Heart right ventricle (tissue), 16 donors: Measurements from ENCODE around the gene ENTPD1. TPM values are rescaled to one million over a fixed set of nuclear protein-coding genes. Genes with fewer than 3 reads are reported as not detected.

Experiments
- ATAC-seq, 8 donors: fragments of 200-7000 bp; cut with Tn5 transposase; one replicate each; pipeline ENCODE4 v1.9.1; 2020; ENCODE audit warnings: mild to moderate bottlenecking in 8 of 8, moderate library complexity in 8 of 8, moderate number of reproducible peaks in 1 of 8
- DNase-seq, 2 donors: peaks; one replicate each; pipeline ENCODE4 v3.0.0-alpha.2; 2020
- H3K27ac ChIP-seq, 10 donors: fragments of 200-600 bp; sonication (generic) in 2 of 10; one replicate each; pipeline versions ENCODE4 v1.5.0 to v1.8.0; 2020 to 2022; ENCODE audit warnings: mild to moderate bottlenecking in 3 of 10
- H3K27me3 ChIP-seq, 7 donors: fragments of 200-600 bp; one replicate each; pipeline ENCODE4 v1.8.0; 2021 to 2022; ENCODE audit warnings: mild to moderate bottlenecking in 2 of 7
- H3K36me3 ChIP-seq, 9 donors: fragments of 200-600 bp; sonication (generic) in 1 of 9; one replicate each; pipeline versions ENCODE4 v1.5.0 to v1.8.0; 2020 to 2022; ENCODE audit warnings: mild to moderate bottlenecking in 2 of 9
- H3K4me1 ChIP-seq, 9 donors: fragments of 200-600 bp; sonication (generic) in 1 of 9; one replicate each; pipeline versions ENCODE4 v1.5.0 to v1.8.0; 2020 to 2022; ENCODE audit warnings: mild to moderate bottlenecking in 4 of 9
- H3K4me3 ChIP-seq, 10 donors: fragments of 200-600 bp; sonication (generic) in 2 of 10; one replicate each; pipeline versions ENCODE4 v1.5.0 to v1.8.0; 2020 to 2022; ENCODE audit warnings: mild to moderate bottlenecking in 7 of 10, moderate library complexity in 2 of 10
- H3K9me3 ChIP-seq, 11 donors: fragments of 200-600 bp in 10 of 11; sonication (generic) in 2 of 11; one replicate each; pipeline versions ENCODE4 v1.5.0 to v1.8.0; 2013 to 2022; ENCODE audit warnings: mild to moderate bottlenecking in 2 of 11, control low read depth in 1 of 11, moderate library complexity in 1 of 11
- CTCF ChIP-seq, 9 donors: fragments of 200-600 bp; sonication (generic) in 2 of 9; IDR thresholded peaks; one replicate each; pipeline versions ENCODE4 v1.5.0 to v1.8.0; 2021 to 2022; ENCODE audit warnings: antibody characterized with exemption in 9 of 9, mild to moderate bottlenecking in 5 of 9, moderate library complexity in 1 of 9
- WGBS, 2 donors: extraction: QIAGEN DNeasy Blood & Tissue Kit; methylation state at CpG; one replicate each; pipeline ENCODE4 v1.1.7; 2013; ENCODE audit warnings: inconsistent platforms in 1 of 2; 5-methylcytosine and 5-hydroxymethylcytosine counted together
- intact Hi-C, 10 donors: fragments of 100-400 bp; cut with DNase I; formaldehyde crosslinking; loops; one replicate each; pipeline versions ENCODE4 v1.11.1 to v1.14.2; 2022
- polyA plus RNA-seq, 2 donors: library from polyadenylated mRNA; stranded (reverse); fragments of 200-250 nt; gene quantifications; one replicate each; pipeline ENCODE4 v1.2.3, GENCODE V29; 2013
- total RNA-seq, 10 donors: library from RNA; stranded (reverse); fragmentation: NEBNext Ultra II Directional in 3 of 10; extraction: Animal tissue kit (Norgen Biotek cat#: 25700) in 3 of 10; gene quantifications; one replicate each; pipeline versions ENCODE4 v1.2.1 to v1.2.4, GENCODE V29; 2021 to 2023
- donor health status: Arrhythmogenic right ventricular cardiomyopathy.
- donor health status: ischemic (EF 13 %, LVEDD 7.1; RV severe dilation, severe dysfunction).
- donor health status: healthy with polysubstance abuse.
- donor health status: DM: no; HTN: yes; CAD: no.
- donor health status: DM: no; HTN: no; CAD: no.
- donor health status: ischemic (EF 25% LVEDD 6.9; RV normal size, moderate dysfunction).
- donor health status: ischemic (EF 25% LVEDD 5.7; RV mildly dilated, moderate dysfunction).
- donor health status: healthy.
- donor health status: DM: yes; HTN: yes; CAD: no.
- donor health status: Ischemic cardiomyopathy.
- donor health status: ischemic (EF 35%, LVEDD 5.7; RV mildly dilated, moderate dysfunction).
- donor health status: nonischemic (EF 11% LVEDD 7.7; RV severe dilation, severe dysfunction).
- donor health status: DM: yes; HTN: yes; CAD: no.
- donor health status: PGD.
- donor health status: ischemic (EF 29% LVEDD 5.4; RV normal size, mild dysfunction).
- donor health status: nonischemic (EF 23%, LVEDD 6.1; RV moderate dilation, normal function).

ENTPD1 gene
- total and polyA plus RNA-seq, 12 donors, result 4.2 to 13.0 (median 9.1) TPM

- DNase-seq (no peak), ATAC-seq (no peak)
- Histone ChIP-seq H3K27me3 (no peaks in the 10 kb centered on the region), H3K4me1 (peaks cover 0 to 26% (median 22%) of the 10 kb centered on the region in 9 donors), H3K36me3 (no peaks in the 10 kb centered on the region), H3K4me3 (no peak overlapping the region), H3K9me3 (no peaks in the 10 kb centered on the region), H3K27ac (no peak overlapping the region)
- intact Hi-C loops, result no loop called here
- no peak for TF ChIP-seq CTCF (IDR thresholded peaks at IDR 0.05)
- WGBS, 2 donors, result 95 to 97% methylated on average over 20 of the region's 20 CpGs
These were observed 54.4 kb downstream of the ENTPD1 start for GRCh38 chr10:95810198-95810976.

DNA sequence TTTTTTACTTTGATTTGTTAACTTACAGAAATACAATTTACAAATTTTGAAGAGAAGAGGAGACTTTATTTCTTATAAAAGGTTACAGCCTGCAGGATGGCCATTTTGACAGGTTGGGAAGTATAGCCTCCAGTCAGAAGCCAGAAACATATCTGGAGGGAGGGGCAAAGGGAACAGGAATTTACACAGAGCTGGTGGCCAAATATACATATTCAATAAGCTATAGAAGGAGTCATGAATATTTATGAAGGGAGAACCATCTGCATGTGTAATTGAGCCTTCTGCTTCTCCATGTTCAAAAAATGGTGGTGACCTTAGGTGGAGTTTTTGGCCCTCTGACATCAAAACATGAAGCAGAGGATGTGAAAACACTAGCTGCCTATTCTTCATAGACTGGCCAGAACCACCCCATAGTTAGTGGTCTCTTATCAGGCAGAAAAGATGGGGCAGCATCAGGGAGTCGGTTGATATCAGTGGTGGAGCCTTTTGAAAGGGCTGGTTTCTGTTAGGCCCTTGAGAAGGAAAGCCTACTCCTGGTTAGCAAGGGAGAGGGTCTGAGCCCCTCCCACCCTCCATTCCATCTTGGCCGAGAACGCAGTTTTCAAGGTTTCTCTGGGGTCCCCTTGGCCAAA, 57.2 kb downstream of the ENTPD1 start:
- 84 to 85% methylated on average over 3 of the region's 3 CpGs for WGBS, 2 donors
- H3K4me3 ChIP-seq, result no peak overlapping the region
- peaks cover 0 to 7% (median 0%) of the 10 kb centered on the region in 11 donors for H3K9me3 ChIP-seq
- DNase-seq (no peak), ATAC-seq (no peak)
- intact Hi-C loops, result no loop called here
- no peaks in the 10 kb centered on the region for H3K27me3 ChIP-seq
- peak overlapping the region in 6 of 10 donors; percentile 27 to 68 (median 40) for H3K27ac ChIP-seq
- peaks cover 0 to 34% (median 26%) of the 10 kb centered on the region in 9 donors for H3K4me1 ChIP-seq
- no peaks in the 10 kb centered on the region for H3K36me3 ChIP-seq
- TF ChIP-seq CTCF (IDR thresholded peaks at IDR 0.05), result no peak

GRCh38 chr10:95814011-95814727, 58.2 kb downstream of the ENTPD1 start:
- Histone ChIP-seq H3K9me3 (peaks cover 0 to 7% (median 0%) of the 10 kb centered on the region in 11 donors), H3K27me3 (no peaks in the 10 kb centered on the region), H3K36me3 (no peaks in the 10 kb centered on the region), H3K4me3 (no peak overlapping the region), H3K27ac (peak overlapping the region in 6 of 10 donors; percentile 32 to 68 (median 52)), H3K4me1 (peaks cover 0 to 44% (median 27%) of the 10 kb centered on the region in 9 donors)
- WGBS, 2 donors, result 44 to 53% methylated on average over 7 of the region's 7 CpGs
- intact Hi-C loops, result no loop called here
- no peak for TF ChIP-seq CTCF (IDR thresholded peaks at IDR 0.05)
- DNase-seq, result peak in 1 of 2 donors; percentile 58
- peak in 7 of 8 donors; percentile 76 to 92 (median 85) for ATAC-seq

DNA sequence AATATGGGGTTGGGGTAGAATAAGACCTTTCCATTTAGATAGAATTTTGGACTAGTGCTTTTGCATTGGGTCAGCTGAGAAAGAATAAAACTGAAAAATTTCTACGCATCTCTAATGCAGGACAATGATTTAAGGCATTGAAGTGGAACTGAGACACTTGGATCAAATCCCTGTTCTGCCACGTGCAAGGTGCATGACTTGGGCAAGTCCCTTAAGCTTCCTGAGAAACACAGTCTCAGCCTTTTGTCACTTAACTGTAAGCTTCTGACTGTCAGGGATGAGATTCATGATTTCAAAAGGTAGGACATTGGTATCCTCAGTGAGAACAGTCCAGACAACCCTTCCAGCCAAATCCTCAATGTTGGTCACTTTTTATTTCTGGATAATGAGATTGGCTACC, 59.2 kb downstream of the ENTPD1 start:
- no peak overlapping the region for H3K4me3 ChIP-seq
- intact Hi-C loops, result loop anchor here in 1 of 10 donors (5.0 kb wide), 1 partner anchor 73 kb away; no protein-coding TSS in a partner anchor
- peaks cover 0 to 54% (median 36%) of the 10 kb centered on the region in 9 donors for H3K4me1 ChIP-seq
- 78 to 80% methylated on average over 2 of the region's 2 CpGs for WGBS, 2 donors
- DNase-seq (no peak), ATAC-seq (peak in 1 of 8 donors; percentile 15)
- no peaks in the 10 kb centered on the region for H3K27me3 ChIP-seq
- H3K36me3 ChIP-seq, result no peaks in the 10 kb centered on the region
- H3K27ac ChIP-seq, result peak overlapping the region in 6 of 10 donors; percentile 0 to 68 (median 38)
- peaks cover 0 to 7% (median 0%) of the 10 kb centered on the region in 11 donors for H3K9me3 ChIP-seq
- TF ChIP-seq CTCF (IDR thresholded peaks at IDR 0.05), result no peak
